Epithelial cell of esophagus (primary cell): ENCODE data around the gene TGIF2.

Experiments used
- DNase-seq: peaks from one replicate; pipeline ENCODE4 v3.0.0; 2010; ENCODE audit warnings: low read depth
- H3K4me3 ChIP-seq: 2 replicates; pipeline ENCODE4 v1.5.1; 2011; ENCODE audit warnings: mild to moderate bottlenecking, low read length, control low read depth
- TF ChIP-seq, protein P1 (sequence below): IDR thresholded peaks from 2 replicates; pipeline ENCODE4 v1.5.1; 2011; ENCODE audit warnings: low read depth, mild to moderate bottlenecking, low read length, control low read depth, inconsistent platforms; ENCODE audit not compliant: insufficient read depth; ENCODE audit errors: missing control alignments

Gene TGIF2

DNA sequence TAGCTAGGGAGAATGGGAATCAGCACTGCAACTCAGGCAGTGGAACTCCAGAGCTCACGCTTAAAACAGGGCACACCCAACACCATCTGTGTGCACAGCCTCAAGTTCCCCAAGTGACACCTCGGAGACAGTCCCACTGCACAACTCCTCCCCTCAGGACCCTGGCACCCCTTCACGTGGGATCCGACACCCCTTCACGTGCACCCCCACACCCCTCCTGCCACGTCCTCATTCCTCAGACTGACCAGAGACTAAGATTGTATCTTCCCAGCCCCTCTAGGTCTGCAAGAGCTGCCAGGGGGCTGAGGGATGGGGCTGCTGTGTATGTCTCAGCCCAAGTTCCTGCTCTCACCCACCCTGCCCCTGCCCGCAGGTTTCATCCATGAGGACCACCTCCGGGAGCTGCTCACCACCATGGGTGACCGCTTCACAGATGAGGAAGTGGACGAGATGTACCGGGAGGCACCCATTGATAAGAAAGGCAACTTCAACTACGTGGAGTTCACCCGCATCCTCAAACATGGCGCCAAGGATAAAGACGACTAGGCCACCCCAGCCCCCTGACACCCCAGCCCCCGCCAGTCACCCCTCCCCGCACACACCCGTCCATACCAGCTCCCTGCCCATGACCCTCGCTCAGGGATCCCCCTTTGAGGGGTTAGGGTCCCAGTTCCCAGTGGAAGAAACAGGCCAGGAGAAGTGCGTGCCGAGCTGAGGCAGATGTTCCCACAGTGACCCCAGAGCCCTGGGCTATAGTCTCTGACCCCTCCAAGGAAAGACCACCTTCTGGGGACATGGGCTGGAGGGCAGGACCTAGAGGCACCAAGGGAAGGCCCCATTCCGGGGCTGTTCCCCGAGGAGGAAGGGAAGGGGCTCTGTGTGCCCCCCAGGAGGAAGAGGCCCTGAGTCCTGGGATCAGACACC, 24.4 kb upstream of the TGIF2 start:
- TF ChIP-seq, protein P1, sequence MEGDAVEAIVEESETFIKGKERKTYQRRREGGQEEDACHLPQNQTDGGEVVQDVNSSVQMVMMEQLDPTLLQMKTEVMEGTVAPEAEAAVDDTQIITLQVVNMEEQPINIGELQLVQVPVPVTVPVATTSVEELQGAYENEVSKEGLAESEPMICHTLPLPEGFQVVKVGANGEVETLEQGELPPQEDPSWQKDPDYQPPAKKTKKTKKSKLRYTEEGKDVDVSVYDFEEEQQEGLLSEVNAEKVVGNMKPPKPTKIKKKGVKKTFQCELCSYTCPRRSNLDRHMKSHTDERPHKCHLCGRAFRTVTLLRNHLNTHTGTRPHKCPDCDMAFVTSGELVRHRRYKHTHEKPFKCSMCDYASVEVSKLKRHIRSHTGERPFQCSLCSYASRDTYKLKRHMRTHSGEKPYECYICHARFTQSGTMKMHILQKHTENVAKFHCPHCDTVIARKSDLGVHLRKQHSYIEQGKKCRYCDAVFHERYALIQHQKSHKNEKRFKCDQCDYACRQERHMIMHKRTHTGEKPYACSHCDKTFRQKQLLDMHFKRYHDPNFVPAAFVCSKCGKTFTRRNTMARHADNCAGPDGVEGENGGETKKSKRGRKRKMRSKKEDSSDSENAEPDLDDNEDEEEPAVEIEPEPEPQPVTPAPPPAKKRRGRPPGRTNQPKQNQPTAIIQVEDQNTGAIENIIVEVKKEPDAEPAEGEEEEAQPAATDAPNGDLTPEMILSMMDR: no peak
- no peak overlapping the region for H3K4me3 ChIP-seq
- DNase-seq: no peak

DNA sequence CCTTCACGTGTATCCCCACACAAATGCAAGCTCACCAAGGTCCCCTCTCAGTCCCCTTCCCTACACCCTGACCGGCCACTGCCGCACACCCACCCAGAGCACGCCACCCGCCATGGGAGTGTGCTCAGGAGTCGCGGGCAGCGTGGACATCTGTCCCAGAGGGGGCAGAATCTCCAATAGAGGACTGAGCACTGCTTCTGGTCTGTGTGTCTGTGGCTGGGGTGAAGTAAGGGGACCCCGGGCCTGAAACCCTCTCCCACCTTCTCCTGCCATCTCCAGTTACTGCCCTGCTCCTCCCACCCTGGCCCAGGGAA, 23.8 kb upstream of the TGIF2 start:
- no peak for DNase-seq
- no peak overlapping the region for H3K4me3 ChIP-seq
- TF ChIP-seq, protein P1: no peak

DNA sequence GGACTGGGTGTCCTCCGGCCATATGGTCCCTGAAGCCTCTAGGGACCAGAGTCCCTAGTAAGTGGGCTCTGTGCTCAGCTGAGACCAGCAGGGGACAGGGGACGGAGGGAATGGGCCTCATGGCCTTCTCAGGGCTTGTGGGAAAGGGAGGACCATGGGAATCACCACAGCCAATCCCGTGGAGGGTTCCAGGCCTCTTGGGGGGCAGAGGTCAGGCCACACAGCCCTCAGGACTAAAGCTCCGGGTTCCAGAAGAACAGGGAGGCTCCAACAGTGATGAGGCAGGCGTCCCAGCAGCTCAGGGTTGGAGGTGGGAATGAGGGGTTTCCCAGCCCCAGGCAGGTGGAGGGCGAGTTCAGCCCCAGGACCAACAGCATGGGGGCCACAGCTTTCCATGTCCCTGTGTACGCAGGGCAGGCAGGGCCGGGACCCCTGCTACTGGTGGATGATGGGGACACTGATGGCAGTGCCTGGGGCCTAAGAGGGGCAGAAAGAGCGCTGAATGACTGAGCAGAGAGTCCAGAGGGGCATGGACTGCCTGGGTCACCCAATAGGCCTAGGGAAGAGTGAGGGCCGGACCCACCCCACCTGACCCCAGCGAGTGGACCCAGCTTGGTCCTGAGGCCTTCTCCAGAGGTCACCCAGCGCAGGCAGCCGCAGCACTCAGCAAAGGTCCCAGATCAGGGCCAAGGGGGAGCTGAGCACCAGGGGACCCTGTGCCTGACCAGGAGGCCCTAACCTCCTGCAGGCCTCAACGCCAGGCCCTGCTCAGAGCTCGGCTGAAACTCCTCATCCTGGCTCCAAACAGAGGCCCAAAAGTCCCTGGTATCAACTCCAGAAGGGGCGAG, 23.2 kb upstream of the TGIF2 start:
- no peak for DNase-seq
- no peak overlapping the region for H3K4me3 ChIP-seq
- TF ChIP-seq, protein P1: no peak

DNA sequence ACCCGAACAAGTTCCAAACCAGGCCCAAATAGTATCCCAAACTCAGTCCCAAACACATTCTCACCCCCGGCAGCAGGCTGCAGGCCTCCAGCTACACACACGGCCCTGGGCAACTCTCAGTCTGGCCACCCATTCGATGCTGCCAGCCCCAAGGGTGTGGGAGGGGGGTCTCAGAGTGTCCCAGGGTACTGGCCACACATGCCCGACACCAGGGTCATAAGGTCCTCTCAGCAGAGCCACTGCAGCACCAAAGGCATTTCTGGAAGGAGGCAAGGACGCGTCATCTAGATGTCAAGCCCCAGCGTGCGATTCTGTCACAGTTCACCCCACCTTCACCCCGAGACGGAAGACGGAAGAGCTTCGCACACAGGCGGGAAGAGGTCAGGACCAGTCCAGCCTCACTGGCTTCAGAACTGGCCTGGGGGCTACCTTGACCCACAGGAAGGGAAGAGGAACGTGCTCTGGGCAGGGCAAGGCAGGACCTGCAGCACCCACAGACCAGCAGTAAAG, 22.6 kb upstream of the TGIF2 start:
- no peak for DNase-seq
- H3K4me3 ChIP-seq: no peak overlapping the region
- TF ChIP-seq, protein P1: no peak

DNA sequence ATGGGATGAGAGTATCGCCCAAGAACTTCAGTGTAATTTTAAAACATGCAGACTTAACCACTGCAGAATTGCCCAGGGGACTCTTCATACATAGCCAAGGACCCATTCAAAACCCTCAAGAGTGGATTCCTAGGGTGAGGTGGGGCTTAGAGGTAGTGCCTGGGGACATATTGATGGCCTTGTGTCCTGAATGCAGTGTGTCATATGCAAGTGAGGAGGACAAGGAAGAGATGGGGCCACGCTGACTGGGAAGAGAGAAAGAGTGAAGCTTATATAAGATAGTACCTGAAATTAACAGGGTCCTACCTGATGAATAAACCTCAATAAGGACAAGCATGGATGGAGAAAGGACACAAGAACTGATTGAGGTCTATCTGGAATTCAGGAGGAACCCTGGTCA, 18.1 kb upstream of the TGIF2 start:
- DNase-seq: no peak
- no peak overlapping the region for H3K4me3 ChIP-seq
- TF ChIP-seq, protein P1: no peak

DNA sequence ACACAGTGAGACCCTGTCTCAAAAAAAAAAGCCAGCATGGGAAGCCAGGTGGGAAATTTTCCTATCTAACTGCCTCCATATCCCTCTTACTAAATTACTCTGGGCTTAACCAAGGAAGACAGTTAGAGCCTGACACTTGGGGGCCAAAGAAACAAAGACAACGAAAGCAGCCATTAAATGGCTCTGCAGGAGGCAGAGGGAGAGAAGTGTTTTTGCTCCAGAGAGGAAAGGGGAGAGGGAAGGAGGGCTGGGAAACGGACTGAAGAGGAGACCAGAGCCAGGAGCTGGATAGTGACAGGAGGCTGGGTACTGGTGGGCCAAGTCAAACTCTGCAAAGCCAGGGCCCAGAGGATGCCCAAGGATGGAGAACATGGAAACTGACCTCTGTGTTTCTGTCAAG, 10.7 kb upstream of the TGIF2 start:
- no peak for DNase-seq
- no peak overlapping the region for H3K4me3 ChIP-seq
- TF ChIP-seq, protein P1: no peak
